ENCODE results near the gene LHFPL3. TPM values are rescaled to one million over a fixed set of nuclear protein-coding genes. Genes with fewer than 3 reads are reported as not detected.
A peak's percentile ranks its signal among the peaks of the same experiment; 100 is the strongest.

Gene LHFPL3
- total RNA-seq, 1 experiment from 2014 or later, result not detected

GRCh38 chr7:104929921-104930320 is 601.5 kb downstream of the LHFPL3 start:
- H3K27me3 ChIP-seq (replicated peaks; ENCODE audit: insufficient read depth, low read depth, low read length, poor library complexity), result no peaks in the 10 kb centered on the region
- no peak overlapping the region for H3K4me3 ChIP-seq (ENCODE audit: low read depth, low read length, poor library complexity, severe bottlenecking)
- CTCF ChIA-PET, result no interaction called here
- no peak overlapping the region for H3K27ac ChIP-seq (ENCODE audit: low read depth, low read length, poor library complexity, severe bottlenecking)
- TF ChIP-seq CTCF (conservative IDR thresholded peaks at IDR 0.05; ENCODE audit: low read depth, low read length), result no peak
- TF ChIP-seq EZH2 (IDR thresholded peaks at IDR 0.05; ENCODE audit: borderline replicate concordance, low read depth, low read length, poor library complexity, severe bottlenecking), result no peak
- H3K9me3 ChIP-seq (ENCODE audit: low read depth, low read length, poor library complexity, severe bottlenecking), result no peaks in the 10 kb centered on the region
- no peak for DNase-seq (ENCODE audit: low spot score)
- POLR2A ChIA-PET (ENCODE audit: low non-redundant PET), result no interaction called here
- H3K4me1 ChIP-seq (ENCODE audit: insufficient read depth, low read length, poor library complexity, severe bottlenecking), result peaks cover 10% of the 10 kb centered on the region
- intact Hi-C loops (cut with micrococcal nuclease; ENCODE audit: unreplicated experiment), result loop anchor here (5.0 kb wide), 1 partner anchor 412 kb away; no protein-coding TSS in a partner anchor
- no peaks in the 10 kb centered on the region for H3K36me3 ChIP-seq (ENCODE audit: insufficient read depth, low read length, poor library complexity, severe bottlenecking)
- BruUV-seq (replicated peaks), result no TSS peak

GRCh38 chr7:104931181-104931781 is 602.9 kb downstream of the LHFPL3 start:
- Histone ChIP-seq H3K27ac (ENCODE audit: low read depth, low read length, poor library complexity, severe bottlenecking) (no peak overlapping the region), H3K9me3 (ENCODE audit: low read depth, low read length, poor library complexity, severe bottlenecking) (no peaks in the 10 kb centered on the region), H3K27me3 (replicated peaks; ENCODE audit: insufficient read depth, low read depth, low read length, poor library complexity) (no peaks in the 10 kb centered on the region), H3K36me3 (ENCODE audit: insufficient read depth, low read length, poor library complexity, severe bottlenecking) (no peaks in the 10 kb centered on the region), H3K4me3 (ENCODE audit: low read depth, low read length, poor library complexity, severe bottlenecking) (no peak overlapping the region), H3K4me1 (ENCODE audit: insufficient read depth, low read length, poor library complexity, severe bottlenecking) (peaks cover 10% of the 10 kb centered on the region)
- ChIA-PET CTCF (no interaction called here), POLR2A (ENCODE audit: low non-redundant PET) (no interaction called here)
- intact Hi-C loops (cut with micrococcal nuclease; ENCODE audit: unreplicated experiment), result loop anchor here (5.0 kb wide), 1 partner anchor 411 kb away; no protein-coding TSS in a partner anchor
- BruUV-seq (replicated peaks), result no TSS peak
- TF ChIP-seq EZH2 (IDR thresholded peaks at IDR 0.05; ENCODE audit: borderline replicate concordance, low read depth, low read length, poor library complexity, severe bottlenecking) (no peak), CTCF (conservative IDR thresholded peaks at IDR 0.05; ENCODE audit: low read depth, low read length) (no peak)
- peak; percentile 49 for DNase-seq (ENCODE audit: low spot score)

GRCh38 chr7:104933022-104933421 is 604.6 kb downstream of the LHFPL3 start:
- no peak overlapping the region for H3K27ac ChIP-seq (ENCODE audit: low read depth, low read length, poor library complexity, severe bottlenecking)
- ChIA-PET POLR2A (ENCODE audit: low non-redundant PET) (no interaction called here), CTCF (no interaction called here)
- peaks cover 10% of the 10 kb centered on the region for H3K4me1 ChIP-seq (ENCODE audit: insufficient read depth, low read length, poor library complexity, severe bottlenecking)
- H3K9me3 ChIP-seq (ENCODE audit: low read depth, low read length, poor library complexity, severe bottlenecking), result no peaks in the 10 kb centered on the region
- no peak for TF ChIP-seq CTCF (conservative IDR thresholded peaks at IDR 0.05; ENCODE audit: low read depth, low read length)
- no peak for TF ChIP-seq EZH2 (IDR thresholded peaks at IDR 0.05; ENCODE audit: borderline replicate concordance, low read depth, low read length, poor library complexity, severe bottlenecking)
- BruUV-seq (replicated peaks), result no TSS peak
- intact Hi-C loops (cut with micrococcal nuclease; ENCODE audit: unreplicated experiment), result loop anchor here (5.0 kb wide), 1 partner anchor 409 kb away; no protein-coding TSS in a partner anchor
- H3K4me3 ChIP-seq (ENCODE audit: low read depth, low read length, poor library complexity, severe bottlenecking), result no peak overlapping the region
- H3K36me3 ChIP-seq (ENCODE audit: insufficient read depth, low read length, poor library complexity, severe bottlenecking), result no peaks in the 10 kb centered on the region
- no peaks in the 10 kb centered on the region for H3K27me3 ChIP-seq (replicated peaks; ENCODE audit: insufficient read depth, low read depth, low read length, poor library complexity)
- DNase-seq (ENCODE audit: low spot score), result no peak

All from A673 (cell line).